Panc1 (cell line): ENCODE data around the gene CCDC86. TPM values are rescaled to one million over a fixed set of nuclear protein-coding genes. Genes with fewer than 3 reads are reported as not detected.

Source experiments
- ATAC-seq: fragments of 200-7000 bp; cut with Tn5 transposase; 2 replicates; pipeline ENCODE4 v1.9.1; 2020; ENCODE audit warnings: mild to moderate bottlenecking, moderate library complexity
- BruUV-seq: library from RNA; stranded (reverse); fragments of 400-500 nt; replicated peaks from 2 replicates; lab custom pipeline; 2021; lab: Mats Ljungman, UMichigan
- CTCF ChIA-PET: fragments of 300-600 bp; sonication (Branson Sonifier 250); formaldehyde crosslinking; loops from one replicate; lab custom pipeline; 2022; ENCODE audit warnings: antibody characterized with exemption; lab: Charles Lee
- POLR2A ChIA-PET: fragments of 300-600 bp; sonication (Branson Sonifier 250); formaldehyde crosslinking; loops from one replicate; lab custom pipeline; 2022; ENCODE audit warnings: antibody characterized with exemption; lab: Charles Lee
- DNase-seq: peaks from one replicate; pipeline ENCODE4 v3.0.0-alpha.2; 2010; ENCODE audit warnings: low read depth, low spot score
- H3K27ac ChIP-seq: 2 replicates; pipeline ENCODE4 v1.5.1; 2011; ENCODE audit warnings: mild to moderate bottlenecking, low read length, inconsistent platforms
- H3K27me3 ChIP-seq: fragments of 200-500 bp; sonication (Bioruptor generic); 2 replicates; pipeline ENCODE4 v1.6.0; 2014; ENCODE audit warnings: low read length, inconsistent platforms; ENCODE audit not compliant: control insufficient read depth, insufficient read depth
- H3K36me3 ChIP-seq: fragments of 200-500 bp; sonication (Bioruptor generic); 2 replicates; pipeline ENCODE4 v1.5.1; 2014; ENCODE audit warnings: inconsistent platforms, mild to moderate bottlenecking, low read length, moderate library complexity; ENCODE audit not compliant: control insufficient read depth, insufficient read depth
- H3K4me1 ChIP-seq: 2 replicates; pipeline ENCODE4 v1.5.1; 2011; ENCODE audit warnings: inconsistent platforms, mild to moderate bottlenecking, low read length, moderate library complexity; ENCODE audit not compliant: control insufficient read depth, insufficient read depth
- H3K4me3 ChIP-seq, 2 experiments: 2 replicates each; pipeline ENCODE4 v1.5.1; 2011 to 2012; ENCODE audit warnings: low read depth in 2 of 2, low read length in 2 of 2, mild to moderate bottlenecking in 2 of 2, inconsistent platforms in 1 of 2, moderate library complexity in 1 of 2
- H3K9me3 ChIP-seq: fragments of 200-500 bp; sonication (Bioruptor generic); 2 replicates; pipeline ENCODE4 v1.5.1; 2014; ENCODE audit warnings: low read depth, mild to moderate bottlenecking, inconsistent platforms, low read length, moderate library complexity; ENCODE audit not compliant: control insufficient read depth, insufficient read depth
- POLR2AphosphoS5 ChIP-seq: IDR thresholded peaks from 2 replicates; pipeline ENCODE4 v1.6.1; 2012; ENCODE audit warnings: mild to moderate bottlenecking, low read depth, low read length, moderate library complexity
- SIN3A ChIP-seq: IDR thresholded peaks from 2 replicates; pipeline ENCODE4 v1.6.1; 2012; ENCODE audit warnings: low read depth, mild to moderate bottlenecking, low read length, moderate library complexity, borderline replicate concordance; ENCODE audit not compliant: insufficient read depth
- TCF7L2 ChIP-seq: IDR thresholded peaks from 2 replicates; pipeline ENCODE4 v1.6.1; 2011; ENCODE audit warnings: mild to moderate bottlenecking, low read depth, low read length, inconsistent platforms
- in situ Hi-C: cut with HindIII; loops from 2 replicates; pipeline ENCODE4 v1.10.0; 2016; ENCODE audit warnings: low sequenced_read_pairs, low pct_unique_long_range_greater_than_20kb
- intact Hi-C: fragments of 100-400 bp; cut with micrococcal nuclease; formaldehyde crosslinking; loops from one replicate; pipeline ENCODE4 v1.10.0; 2022; ENCODE audit not compliant: unreplicated experiment
- total RNA-seq: library from RNA; stranded (reverse); gene quantifications from one replicate; pipeline ENCODE4 v1.2.1, GENCODE V29; 2021; ENCODE audit not compliant: unreplicated experiment
- TF ChIP-seq, protein P1 (sequence below): fragments of 450-650 bp; IDR thresholded peaks from 2 replicates; pipeline ENCODE4 v1.5.1; 2017; ENCODE audit warnings: mild to moderate bottlenecking
- TF ChIP-seq, protein P2 (sequence below), 2 experiments: IDR thresholded peaks; 2 replicates each; pipeline ENCODE4 v1.6.1; 2011 to 2012; ENCODE audit warnings: low read depth in 2 of 2, control low read depth in 1 of 2, low read length in 1 of 2, mild to moderate bottlenecking in 1 of 2, moderate library complexity in 1 of 2; ENCODE audit not compliant: insufficient read depth in 1 of 2

The CCDC86 gene
- total RNA-seq, 1 experiment from 2014 or later = 70.2 TPM

DNA sequence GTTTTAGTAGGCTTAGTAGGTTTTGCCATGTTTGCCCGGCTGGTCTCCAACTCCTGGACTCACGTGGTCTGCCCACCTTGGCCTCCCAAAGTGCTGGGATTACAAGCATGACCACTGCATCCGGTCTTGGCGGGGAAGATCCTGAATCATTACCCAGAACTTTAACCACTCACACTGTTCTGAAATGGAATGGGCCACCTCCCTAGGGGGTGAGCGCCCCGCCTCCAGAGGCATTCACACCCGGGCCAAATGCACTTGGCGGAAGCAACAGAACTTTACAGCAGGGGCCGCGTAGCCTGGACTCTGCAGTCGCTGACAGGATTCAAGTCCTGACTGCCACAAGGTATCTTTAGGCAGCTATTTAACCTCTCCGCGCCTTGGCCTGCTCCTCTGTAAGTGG lies 5.4 kb downstream of the CCDC86 start:
- in situ Hi-C loops = no loop called here
- Histone ChIP-seq H3K27me3 (no peaks in the 10 kb centered on the region), H3K4me3 (no peak overlapping the region), H3K4me1 (peaks cover 20% of the 10 kb centered on the region), H3K36me3 (peaks cover 4% of the 10 kb centered on the region), H3K9me3 (no peaks in the 10 kb centered on the region), H3K27ac (no peak overlapping the region)
- DNase-seq = no peak
- CTCF ChIA-PET = interaction anchor here (1.4 kb wide), 1 partner anchor 52 kb away, joined by 3 read pairs; no protein-coding TSS in a partner anchor
- no peak for ATAC-seq
- no peak for TF ChIP-seq POLR2AphosphoS5
- TF ChIP-seq SIN3A = no peak
- TF ChIP-seq TCF7L2 = no peak
- TF ChIP-seq, protein P1, sequence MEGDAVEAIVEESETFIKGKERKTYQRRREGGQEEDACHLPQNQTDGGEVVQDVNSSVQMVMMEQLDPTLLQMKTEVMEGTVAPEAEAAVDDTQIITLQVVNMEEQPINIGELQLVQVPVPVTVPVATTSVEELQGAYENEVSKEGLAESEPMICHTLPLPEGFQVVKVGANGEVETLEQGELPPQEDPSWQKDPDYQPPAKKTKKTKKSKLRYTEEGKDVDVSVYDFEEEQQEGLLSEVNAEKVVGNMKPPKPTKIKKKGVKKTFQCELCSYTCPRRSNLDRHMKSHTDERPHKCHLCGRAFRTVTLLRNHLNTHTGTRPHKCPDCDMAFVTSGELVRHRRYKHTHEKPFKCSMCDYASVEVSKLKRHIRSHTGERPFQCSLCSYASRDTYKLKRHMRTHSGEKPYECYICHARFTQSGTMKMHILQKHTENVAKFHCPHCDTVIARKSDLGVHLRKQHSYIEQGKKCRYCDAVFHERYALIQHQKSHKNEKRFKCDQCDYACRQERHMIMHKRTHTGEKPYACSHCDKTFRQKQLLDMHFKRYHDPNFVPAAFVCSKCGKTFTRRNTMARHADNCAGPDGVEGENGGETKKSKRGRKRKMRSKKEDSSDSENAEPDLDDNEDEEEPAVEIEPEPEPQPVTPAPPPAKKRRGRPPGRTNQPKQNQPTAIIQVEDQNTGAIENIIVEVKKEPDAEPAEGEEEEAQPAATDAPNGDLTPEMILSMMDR = no peak
- TF ChIP-seq, protein P2, sequence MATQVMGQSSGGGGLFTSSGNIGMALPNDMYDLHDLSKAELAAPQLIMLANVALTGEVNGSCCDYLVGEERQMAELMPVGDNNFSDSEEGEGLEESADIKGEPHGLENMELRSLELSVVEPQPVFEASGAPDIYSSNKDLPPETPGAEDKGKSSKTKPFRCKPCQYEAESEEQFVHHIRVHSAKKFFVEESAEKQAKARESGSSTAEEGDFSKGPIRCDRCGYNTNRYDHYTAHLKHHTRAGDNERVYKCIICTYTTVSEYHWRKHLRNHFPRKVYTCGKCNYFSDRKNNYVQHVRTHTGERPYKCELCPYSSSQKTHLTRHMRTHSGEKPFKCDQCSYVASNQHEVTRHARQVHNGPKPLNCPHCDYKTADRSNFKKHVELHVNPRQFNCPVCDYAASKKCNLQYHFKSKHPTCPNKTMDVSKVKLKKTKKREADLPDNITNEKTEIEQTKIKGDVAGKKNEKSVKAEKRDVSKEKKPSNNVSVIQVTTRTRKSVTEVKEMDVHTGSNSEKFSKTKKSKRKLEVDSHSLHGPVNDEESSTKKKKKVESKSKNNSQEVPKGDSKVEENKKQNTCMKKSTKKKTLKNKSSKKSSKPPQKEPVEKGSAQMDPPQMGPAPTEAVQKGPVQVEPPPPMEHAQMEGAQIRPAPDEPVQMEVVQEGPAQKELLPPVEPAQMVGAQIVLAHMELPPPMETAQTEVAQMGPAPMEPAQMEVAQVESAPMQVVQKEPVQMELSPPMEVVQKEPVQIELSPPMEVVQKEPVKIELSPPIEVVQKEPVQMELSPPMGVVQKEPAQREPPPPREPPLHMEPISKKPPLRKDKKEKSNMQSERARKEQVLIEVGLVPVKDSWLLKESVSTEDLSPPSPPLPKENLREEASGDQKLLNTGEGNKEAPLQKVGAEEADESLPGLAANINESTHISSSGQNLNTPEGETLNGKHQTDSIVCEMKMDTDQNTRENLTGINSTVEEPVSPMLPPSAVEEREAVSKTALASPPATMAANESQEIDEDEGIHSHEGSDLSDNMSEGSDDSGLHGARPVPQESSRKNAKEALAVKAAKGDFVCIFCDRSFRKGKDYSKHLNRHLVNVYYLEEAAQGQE (IDR thresholded peaks at IDR 0.05; ENCODE audit: insufficient read depth in 1 of 2, low read depth in 2 of 2, low read length in 1 of 2) = no peak
- POLR2A ChIA-PET = no interaction called here
- no TSS peak for BruUV-seq
- intact Hi-C loops = no loop called here

DNA sequence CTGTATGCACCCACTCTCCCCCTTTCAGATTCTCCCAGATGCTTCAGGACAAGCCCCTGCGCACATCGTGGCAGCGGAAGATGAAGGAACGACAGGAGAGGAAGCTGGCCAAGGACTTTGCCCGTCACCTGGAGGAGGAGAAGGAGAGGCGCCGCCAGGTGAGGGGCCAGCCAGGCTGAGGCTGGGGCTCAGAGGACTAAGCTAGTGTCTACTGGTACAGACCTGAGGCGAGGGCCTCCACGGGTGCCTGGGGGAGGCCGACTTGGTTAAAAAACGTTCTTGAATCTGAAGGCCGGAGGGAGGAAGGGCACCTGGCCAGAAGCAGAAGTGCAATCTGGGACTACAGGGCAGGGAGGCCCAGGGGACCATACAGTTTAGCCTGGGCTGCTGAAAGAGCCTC lies 6.0 kb downstream of the CCDC86 start:
- in situ Hi-C loops (no loop called here), intact Hi-C loops (no loop called here)
- ATAC-seq (no peak), DNase-seq (no peak)
- POLR2A ChIA-PET = no interaction called here
- Histone ChIP-seq H3K4me3 (no peak overlapping the region), H3K4me1 (peaks cover 20% of the 10 kb centered on the region), H3K27ac (no peak overlapping the region), H3K27me3 (no peaks in the 10 kb centered on the region), H3K36me3 (peaks cover 4% of the 10 kb centered on the region), H3K9me3 (no peaks in the 10 kb centered on the region)
- TF ChIP-seq TCF7L2 (no peak), SIN3A (no peak), POLR2AphosphoS5 (no peak)
- TF ChIP-seq, protein P2 (IDR thresholded peaks at IDR 0.05; ENCODE audit: insufficient read depth in 1 of 2, low read depth in 2 of 2, low read length in 1 of 2) = no peak
- TF ChIP-seq, protein P1 = no peak
- CTCF ChIA-PET = no interaction called here
- BruUV-seq = no TSS peak
